Measurements from ENCODE around the gene FAM47E. TPM values are rescaled to one million over a fixed set of nuclear protein-coding genes. Genes with fewer than 3 reads are reported as not detected.
A peak's percentile ranks its signal among the peaks of the same experiment; 100 is the strongest.
"Not testable (repeated sequence)": the region's sequence is repeated elsewhere in the genome, so short reads cannot be mapped to it uniquely, and the experiment has no call there.

The FAM47E gene
- total and polyA plus RNA-seq, 2 donors = 1.1 to 2.8 TPM

- DNase-seq (ENCODE audit: low read depth in 6 of 9, low spot score in 9 of 9) = no peak
Observed at GRCh38 chr4:76235915-76236314, 15.6 kb upstream of the FAM47E start.

GRCh38 chr4:76238236-76238635, 13.3 kb upstream of the FAM47E start:
- Histone ChIP-seq H3K4me3 (ENCODE audit: low read length in 2 of 2) (no peak overlapping the region), H3K4me1 (ENCODE audit: control insufficient read depth in 2 of 2, insufficient read depth in 2 of 2, low read length in 2 of 2) (no peaks in the 10 kb centered on the region), H3K36me3 (ENCODE audit: control insufficient read depth in 2 of 2, insufficient read depth in 2 of 2, low read length in 1 of 2) (no peaks in the 10 kb centered on the region), H3K27me3 (ENCODE audit: control insufficient read depth in 2 of 2, insufficient read depth in 1 of 2, low read length in 1 of 2) (no peaks in the 10 kb centered on the region), H3K27ac (ENCODE audit: low read depth in 1 of 2, low read length in 1 of 2) (no peak overlapping the region), H3K9me3 (ENCODE audit: control insufficient read depth in 2 of 2, insufficient read depth in 1 of 2, low read length in 1 of 2) (peaks cover 0 to 1% of the 10 kb centered on the region in 2 donors)
- WGBS = 97% methylated on average over 4 of the region's 4 CpGs
- no peak for DNase-seq (ENCODE audit: low read depth in 6 of 9, low spot score in 9 of 9)

More at GRCh38 chr4:76235915-76236314, 15.6 kb upstream of the FAM47E start:
- Histone ChIP-seq H3K27ac (ENCODE audit: low read depth in 1 of 2, low read length in 1 of 2) (no peak overlapping the region), H3K36me3 (ENCODE audit: control insufficient read depth in 2 of 2, insufficient read depth in 2 of 2, low read length in 1 of 2) (no peaks in the 10 kb centered on the region), H3K27me3 (ENCODE audit: control insufficient read depth in 2 of 2, insufficient read depth in 1 of 2, low read length in 1 of 2) (no peaks in the 10 kb centered on the region), H3K9me3 (ENCODE audit: control insufficient read depth in 2 of 2, insufficient read depth in 1 of 2, low read length in 1 of 2) (peaks cover 0 to 1% of the 10 kb centered on the region in 2 donors), H3K4me3 (ENCODE audit: low read length in 2 of 2) (no peak overlapping the region), H3K4me1 (ENCODE audit: control insufficient read depth in 2 of 2, insufficient read depth in 2 of 2, low read length in 2 of 2) (no peaks in the 10 kb centered on the region)
- 93% methylated on average over 1 of the region's 1 CpG for WGBS

GRCh38 chr4:76238701-76239100, 12.8 kb upstream of the FAM47E start:
- peaks cover 0 to 1% of the 10 kb centered on the region in 2 donors for H3K9me3 ChIP-seq (ENCODE audit: control insufficient read depth in 2 of 2, insufficient read depth in 1 of 2, low read length in 1 of 2)
- H3K27me3 ChIP-seq (ENCODE audit: control insufficient read depth in 2 of 2, insufficient read depth in 1 of 2, low read length in 1 of 2) = no peaks in the 10 kb centered on the region
- no peak for DNase-seq (ENCODE audit: low read depth in 6 of 9, low spot score in 9 of 9)
- no peak overlapping the region for H3K27ac ChIP-seq (ENCODE audit: low read depth in 1 of 2, low read length in 1 of 2)
- H3K4me1 ChIP-seq (ENCODE audit: control insufficient read depth in 2 of 2, insufficient read depth in 2 of 2, low read length in 2 of 2) = no peaks in the 10 kb centered on the region
- no peaks in the 10 kb centered on the region for H3K36me3 ChIP-seq (ENCODE audit: control insufficient read depth in 2 of 2, insufficient read depth in 2 of 2, low read length in 1 of 2)
- H3K4me3 ChIP-seq (ENCODE audit: low read length in 2 of 2) = no peak overlapping the region

GRCh38 chr4:76240236-76240635, 11.3 kb upstream of the FAM47E start:
- Histone ChIP-seq H3K27me3 (ENCODE audit: control insufficient read depth in 2 of 2, insufficient read depth in 1 of 2, low read length in 1 of 2) (no peaks in the 10 kb centered on the region), H3K27ac (ENCODE audit: low read depth in 1 of 2, low read length in 1 of 2) (no peak overlapping the region), H3K4me1 (ENCODE audit: control insufficient read depth in 2 of 2, insufficient read depth in 2 of 2, low read length in 2 of 2) (no peaks in the 10 kb centered on the region), H3K4me3 (ENCODE audit: low read length in 2 of 2) (no peak overlapping the region), H3K36me3 (ENCODE audit: control insufficient read depth in 2 of 2, insufficient read depth in 2 of 2, low read length in 1 of 2) (no peaks in the 10 kb centered on the region), H3K9me3 (ENCODE audit: control insufficient read depth in 2 of 2, insufficient read depth in 1 of 2, low read length in 1 of 2) (no peaks in the 10 kb centered on the region)
- DNase-seq (ENCODE audit: low read depth in 6 of 9, low spot score in 9 of 9) = no peak
- WGBS = 97% methylated on average over 2 of the region's 2 CpGs

- H3K36me3 ChIP-seq (ENCODE audit: control insufficient read depth in 2 of 2, insufficient read depth in 2 of 2, low read length in 1 of 2); H3K9me3 ChIP-seq (ENCODE audit: control insufficient read depth in 2 of 2, insufficient read depth in 1 of 2, low read length in 1 of 2); DNase-seq (ENCODE audit: low read depth in 6 of 9, low spot score in 9 of 9); H3K4me3 ChIP-seq (ENCODE audit: low read length in 2 of 2); H3K4me1 ChIP-seq (ENCODE audit: control insufficient read depth in 2 of 2, insufficient read depth in 2 of 2, low read length in 2 of 2); H3K27ac ChIP-seq (ENCODE audit: low read depth in 1 of 2, low read length in 1 of 2); H3K27me3 ChIP-seq (ENCODE audit: control insufficient read depth in 2 of 2, insufficient read depth in 1 of 2, low read length in 1 of 2): not testable (repeated sequence)
- over 99% methylated on average over 2 of the region's 2 CpGs for WGBS
Observed at GRCh38 chr4:76243877-76244276, 7.6 kb upstream of the FAM47E start.

- H3K27me3 ChIP-seq (ENCODE audit: control insufficient read depth in 2 of 2, insufficient read depth in 1 of 2, low read length in 1 of 2) = peaks cover 0 to 12% of the 10 kb centered on the region in 2 donors
- H3K27ac ChIP-seq (ENCODE audit: low read depth in 1 of 2, low read length in 1 of 2) = no peak overlapping the region
- no peak for DNase-seq (ENCODE audit: low read depth in 6 of 9, low spot score in 9 of 9)
- WGBS = 83% methylated on average over 1 of the region's 1 CpG
- H3K4me1 ChIP-seq (ENCODE audit: control insufficient read depth in 2 of 2, insufficient read depth in 2 of 2, low read length in 2 of 2) = peaks cover 0 to 2% of the 10 kb centered on the region in 2 donors
- H3K4me3 ChIP-seq (ENCODE audit: low read length in 2 of 2) = no peak overlapping the region
- no peaks in the 10 kb centered on the region for H3K9me3 ChIP-seq (ENCODE audit: control insufficient read depth in 2 of 2, insufficient read depth in 1 of 2, low read length in 1 of 2)
- no peaks in the 10 kb centered on the region for H3K36me3 ChIP-seq (ENCODE audit: control insufficient read depth in 2 of 2, insufficient read depth in 2 of 2, low read length in 1 of 2)
Observed at GRCh38 chr4:76246025-76246424, 5.5 kb upstream of the FAM47E start.

GRCh38 chr4:76246852-76247251, 4.7 kb upstream of the FAM47E start:
- Histone ChIP-seq H3K27ac (ENCODE audit: low read depth in 1 of 2, low read length in 1 of 2) (no peak overlapping the region), H3K36me3 (ENCODE audit: control insufficient read depth in 2 of 2, insufficient read depth in 2 of 2, low read length in 1 of 2) (no peaks in the 10 kb centered on the region), H3K27me3 (ENCODE audit: control insufficient read depth in 2 of 2, insufficient read depth in 1 of 2, low read length in 1 of 2) (peaks cover 2 to 20% of the 10 kb centered on the region in 2 donors), H3K9me3 (ENCODE audit: control insufficient read depth in 2 of 2, insufficient read depth in 1 of 2, low read length in 1 of 2) (no peaks in the 10 kb centered on the region), H3K4me1 (ENCODE audit: control insufficient read depth in 2 of 2, insufficient read depth in 2 of 2, low read length in 2 of 2) (peaks cover 0 to 8% of the 10 kb centered on the region in 2 donors), H3K4me3 (ENCODE audit: low read length in 2 of 2) (no peak overlapping the region)
- no peak for DNase-seq (ENCODE audit: low read depth in 6 of 9, low spot score in 9 of 9)

- H3K4me3 ChIP-seq (ENCODE audit: low read length in 2 of 2) = peak overlapping the region in 1 of 2 donors; percentile 53
- H3K27ac ChIP-seq (ENCODE audit: low read depth in 1 of 2, low read length in 1 of 2) = no peak overlapping the region
- no peak for DNase-seq (ENCODE audit: low read depth in 6 of 9, low spot score in 9 of 9)
- 24% methylated on average over 6 of the region's 6 CpGs for WGBS
- H3K27me3 ChIP-seq (ENCODE audit: control insufficient read depth in 2 of 2, insufficient read depth in 1 of 2, low read length in 1 of 2) = peaks cover 2 to 25% of the 10 kb centered on the region in 2 donors
- H3K9me3 ChIP-seq (ENCODE audit: control insufficient read depth in 2 of 2, insufficient read depth in 1 of 2, low read length in 1 of 2) = no peaks in the 10 kb centered on the region
- H3K36me3 ChIP-seq (ENCODE audit: control insufficient read depth in 2 of 2, insufficient read depth in 2 of 2, low read length in 1 of 2) = no peaks in the 10 kb centered on the region
- H3K4me1 ChIP-seq (ENCODE audit: control insufficient read depth in 2 of 2, insufficient read depth in 2 of 2, low read length in 2 of 2) = peaks cover 0 to 11% of the 10 kb centered on the region in 2 donors
Observed at GRCh38 chr4:76250962-76251361, 559 bp upstream of the FAM47E start.

GRCh38 chr4:76252271-76252653, 741 bp downstream of the FAM47E start:
- Histone ChIP-seq H3K27ac (ENCODE audit: low read depth in 1 of 2, low read length in 1 of 2) (no peak overlapping the region), H3K36me3 (ENCODE audit: control insufficient read depth in 2 of 2, insufficient read depth in 2 of 2, low read length in 1 of 2) (no peaks in the 10 kb centered on the region), H3K4me3 (ENCODE audit: low read length in 2 of 2) (no peak overlapping the region), H3K27me3 (ENCODE audit: control insufficient read depth in 2 of 2, insufficient read depth in 1 of 2, low read length in 1 of 2) (peaks cover 2 to 25% of the 10 kb centered on the region in 2 donors), H3K4me1 (ENCODE audit: control insufficient read depth in 2 of 2, insufficient read depth in 2 of 2, low read length in 2 of 2) (peaks cover 0 to 14% of the 10 kb centered on the region in 2 donors), H3K9me3 (ENCODE audit: control insufficient read depth in 2 of 2, insufficient read depth in 1 of 2, low read length in 1 of 2) (no peaks in the 10 kb centered on the region)
- WGBS = 90% methylated on average over 8 of the region's 8 CpGs
- DNase-seq (ENCODE audit: low read depth in 6 of 9, low spot score in 9 of 9) = no peak

- no peak for DNase-seq (ENCODE audit: low read depth in 6 of 9, low spot score in 9 of 9)
- Histone ChIP-seq H3K4me1 (ENCODE audit: control insufficient read depth in 2 of 2, insufficient read depth in 2 of 2, low read length in 2 of 2) (peaks cover 0 to 18% of the 10 kb centered on the region in 2 donors), H3K27me3 (ENCODE audit: control insufficient read depth in 2 of 2, insufficient read depth in 1 of 2, low read length in 1 of 2) (peaks cover 2 to 25% of the 10 kb centered on the region in 2 donors), H3K36me3 (ENCODE audit: control insufficient read depth in 2 of 2, insufficient read depth in 2 of 2, low read length in 1 of 2) (no peaks in the 10 kb centered on the region), H3K4me3 (ENCODE audit: low read length in 2 of 2) (no peak overlapping the region), H3K27ac (ENCODE audit: low read depth in 1 of 2, low read length in 1 of 2) (no peak overlapping the region), H3K9me3 (ENCODE audit: control insufficient read depth in 2 of 2, insufficient read depth in 1 of 2, low read length in 1 of 2) (no peaks in the 10 kb centered on the region)
- 85% methylated on average over 6 of the region's 6 CpGs for WGBS
Observed at GRCh38 chr4:76253511-76253910, 2.0 kb downstream of the FAM47E start.

Measured in thymus (tissue), 11 donors.